OCI-LY7 (cell line): ENCODE results near the gene FRMD5. TPM values are rescaled to one million over a fixed set of nuclear protein-coding genes. Genes with fewer than 3 reads are reported as not detected.
A peak's percentile ranks its signal among the peaks of the same experiment; 100 is the strongest.

Source experiments
- BruUV-seq: library from RNA; stranded (reverse); fragments of 400-500 nt; replicated peaks from 2 replicates; lab custom pipeline; 2021; lab: Mats Ljungman, UMichigan
- CTCF ChIA-PET: fragments of 300-600 bp; sonication (Branson Sonifier 250); formaldehyde crosslinking; loops from one replicate; lab custom pipeline; 2022; ENCODE audit warnings: antibody characterized with exemption; ENCODE audit not compliant: unreplicated experiment; lab: Charles Lee
- POLR2A ChIA-PET: fragments of 300-600 bp; sonication (Branson Sonifier 250); formaldehyde crosslinking; loops from one replicate; lab custom pipeline; 2022; ENCODE audit warnings: antibody characterized with exemption; lab: Charles Lee
- DNase-seq: peaks from one replicate; pipeline ENCODE4 v3.0.0-alpha.2; 2015; ENCODE audit warnings: low spot score
- H2AFZ ChIP-seq: fragments of 200-600 bp; sonication (generic), shearing (Covaris generic); 2 replicates; pipeline ENCODE4 v1.6.1; 2014; ENCODE audit warnings: mild to moderate bottlenecking, antibody characterized with exemption, low read length, moderate library complexity
- H3K27ac ChIP-seq: fragments of 200-600 bp; sonication (generic); 2 replicates; pipeline ENCODE4 v1.5.1; 2014; ENCODE audit warnings: mixed run types, low read depth, mild to moderate bottlenecking, moderate library complexity, low read length, inconsistent platforms; ENCODE audit not compliant: poor library complexity, severe bottlenecking
- H3K36me3 ChIP-seq: fragments of 200-600 bp; sonication (generic); 2 replicates; pipeline ENCODE4 v1.6.1; 2014; ENCODE audit warnings: mild to moderate bottlenecking, antibody characterized with exemption, low read length, moderate library complexity, mixed read lengths; ENCODE audit not compliant: insufficient read depth
- H3K4me1 ChIP-seq: fragments of 200-600 bp; sonication (generic); 2 replicates; pipeline ENCODE4 v1.5.1; 2014; ENCODE audit warnings: mild to moderate bottlenecking, low read length; ENCODE audit not compliant: insufficient read depth, poor library complexity, severe bottlenecking
- H3K4me2 ChIP-seq: fragments of 200-600 bp; sonication (generic); 2 replicates; pipeline ENCODE4 v1.6.1; 2014; ENCODE audit warnings: mild to moderate bottlenecking, low read length
- H3K4me3 ChIP-seq: fragments of 200-600 bp; sonication (generic); 2 replicates; pipeline ENCODE4 v1.5.1; 2014; ENCODE audit warnings: mild to moderate bottlenecking, low read depth, low read length; ENCODE audit not compliant: poor library complexity, severe bottlenecking
- H3K79me2 ChIP-seq: fragments of 200-600 bp; sonication (generic); 2 replicates; pipeline ENCODE4 v1.6.1; 2016; ENCODE audit warnings: low read depth, mild to moderate bottlenecking, low read length, moderate library complexity, mixed read lengths; ENCODE audit not compliant: insufficient read depth
- H3K9me2 ChIP-seq: fragments of 200-600 bp; sonication (generic); 2 replicates; pipeline ENCODE4 v1.6.1; 2016; ENCODE audit warnings: mild to moderate bottlenecking, low read length, mixed read lengths; ENCODE audit not compliant: insufficient read depth
- H3K9me3 ChIP-seq: fragments of 200-600 bp; sonication (generic); 2 replicates; pipeline ENCODE4 v1.6.1; 2014; ENCODE audit warnings: mild to moderate bottlenecking, mixed run types, low read length, mixed read lengths
- H4K20me1 ChIP-seq: fragments of 200-600 bp; sonication (generic); 2 replicates; pipeline ENCODE4 v1.6.1; 2014; ENCODE audit warnings: mild to moderate bottlenecking, antibody characterized with exemption, low read length, moderate library complexity, mixed read lengths; ENCODE audit not compliant: insufficient read depth
- EZH2phosphoT487 ChIP-seq: fragments of 200-600 bp; sonication (generic); IDR thresholded peaks from 2 replicates; pipeline ENCODE4 v1.6.1; 2018; ENCODE audit warnings: low read depth, borderline replicate concordance, mild to moderate bottlenecking, mixed run types, antibody characterized with exemption, low read length, moderate library complexity, mixed read lengths
- intact Hi-C: fragments of 100-400 bp; cut with micrococcal nuclease; formaldehyde crosslinking; loops from one replicate; pipeline ENCODE4 v1.10.0; 2022; ENCODE audit not compliant: unreplicated experiment
- total RNA-seq, 2 experiments: library from RNA; depleted of rRNA in 1 of 2; stranded (reverse); fragments of >200 nt in 1 of 2; shearing (Covaris generic) in 1 of 2; gene quantifications; 2 replicates each; pipeline ENCODE4 v1.2.3, GENCODE V29; 2014 to 2022
- TF ChIP-seq, protein P1 (sequence below): fragments of 200-600 bp; sonication (generic); conservative IDR thresholded peaks from 2 replicates; pipeline ENCODE4 v1.5.1; 2014; ENCODE audit warnings: mild to moderate bottlenecking, antibody characterized with exemption, low read length, moderate library complexity, mixed read lengths

FRMD5 gene
- total RNA-seq, 2 experiments from 2014 or later, result not detected

GRCh38 chr15:43942194-43942593, 252.9 kb downstream of the FRMD5 start:
- H3K79me2 ChIP-seq, result no peaks in the 10 kb centered on the region
- H4K20me1 ChIP-seq, result 0 out of 2 replicates have a peak, but pooled peaks cover 6% of the 10 kb centered on the region
- TF ChIP-seq, protein P1, sequence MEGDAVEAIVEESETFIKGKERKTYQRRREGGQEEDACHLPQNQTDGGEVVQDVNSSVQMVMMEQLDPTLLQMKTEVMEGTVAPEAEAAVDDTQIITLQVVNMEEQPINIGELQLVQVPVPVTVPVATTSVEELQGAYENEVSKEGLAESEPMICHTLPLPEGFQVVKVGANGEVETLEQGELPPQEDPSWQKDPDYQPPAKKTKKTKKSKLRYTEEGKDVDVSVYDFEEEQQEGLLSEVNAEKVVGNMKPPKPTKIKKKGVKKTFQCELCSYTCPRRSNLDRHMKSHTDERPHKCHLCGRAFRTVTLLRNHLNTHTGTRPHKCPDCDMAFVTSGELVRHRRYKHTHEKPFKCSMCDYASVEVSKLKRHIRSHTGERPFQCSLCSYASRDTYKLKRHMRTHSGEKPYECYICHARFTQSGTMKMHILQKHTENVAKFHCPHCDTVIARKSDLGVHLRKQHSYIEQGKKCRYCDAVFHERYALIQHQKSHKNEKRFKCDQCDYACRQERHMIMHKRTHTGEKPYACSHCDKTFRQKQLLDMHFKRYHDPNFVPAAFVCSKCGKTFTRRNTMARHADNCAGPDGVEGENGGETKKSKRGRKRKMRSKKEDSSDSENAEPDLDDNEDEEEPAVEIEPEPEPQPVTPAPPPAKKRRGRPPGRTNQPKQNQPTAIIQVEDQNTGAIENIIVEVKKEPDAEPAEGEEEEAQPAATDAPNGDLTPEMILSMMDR, result no peak
- no peak for TF ChIP-seq EZH2phosphoT487
- DNase-seq, result no peak
- H3K4me2 ChIP-seq, result 0 out of 2 replicates have a peak overlapping the region, but pooled peaks have one; percentile 8
- no peak overlapping the region for H3K4me3 ChIP-seq
- no TSS peak for BruUV-seq
- no peaks in the 10 kb centered on the region for H3K9me2 ChIP-seq
- H2AFZ ChIP-seq, result no peak overlapping the region
- H3K9me3 ChIP-seq, result no peaks in the 10 kb centered on the region
- ChIA-PET CTCF (no interaction called here), POLR2A (no interaction called here)
- peaks cover 6% of the 10 kb centered on the region for H3K4me1 ChIP-seq
- intact Hi-C loops, result no loop called here
- no peaks in the 10 kb centered on the region for H3K36me3 ChIP-seq
- H3K27ac ChIP-seq, result no peak overlapping the region

GRCh38 chr15:43941555-43941954, 253.5 kb downstream of the FRMD5 start:
- Histone ChIP-seq H3K4me3 (no peak overlapping the region), H3K79me2 (no peaks in the 10 kb centered on the region), H2AFZ (peak overlapping the region; percentile 36; the same call in 1 of the 2 replicates), H3K36me3 (no peaks in the 10 kb centered on the region), H3K27ac (no peak overlapping the region), H3K4me1 (peaks cover 6% of the 10 kb centered on the region), H3K4me2 (peak overlapping the region; percentile 36; the same call in 1 of the 2 replicates), H3K9me2 (no peaks in the 10 kb centered on the region), H4K20me1 (0 out of 2 replicates have a peak, but pooled peaks cover 6% of the 10 kb centered on the region), H3K9me3 (no peaks in the 10 kb centered on the region)
- POLR2A ChIA-PET, result interaction anchor here (1.4 kb wide), 1 partner anchor 79 kb away, joined by 3 read pairs; no protein-coding TSS in a partner anchor
- TF ChIP-seq, protein P1, result no peak
- TF ChIP-seq EZH2phosphoT487, result no peak
- intact Hi-C loops, result no loop called here
- CTCF ChIA-PET, result no interaction called here
- no TSS peak for BruUV-seq
- DNase-seq, result no peak

- no peaks in the 10 kb centered on the region for H3K36me3 ChIP-seq
- no peak for DNase-seq
- no peak overlapping the region for H2AFZ ChIP-seq
- POLR2A ChIA-PET, result interaction anchor here (1.4 kb wide), 1 partner anchor 80 kb away, joined by 3 read pairs; no protein-coding TSS in a partner anchor
- intact Hi-C loops, result no loop called here
- no peaks in the 10 kb centered on the region for H3K79me2 ChIP-seq
- BruUV-seq, result no TSS peak
- no peaks in the 10 kb centered on the region for H3K9me3 ChIP-seq
- CTCF ChIA-PET, result no interaction called here
- H3K4me2 ChIP-seq, result peak overlapping the region; percentile 36; the same call in 1 of the 2 replicates
- H3K4me1 ChIP-seq, result peaks cover 6% of the 10 kb centered on the region
- no peak overlapping the region for H3K27ac ChIP-seq
- H3K9me2 ChIP-seq, result no peaks in the 10 kb centered on the region
- TF ChIP-seq, protein P1, result no peak
- H3K4me3 ChIP-seq, result no peak overlapping the region
- 0 out of 2 replicates have a peak, but pooled peaks cover 6% of the 10 kb centered on the region for H4K20me1 ChIP-seq
Observed at GRCh38 chr15:43941071-43941470, 254.0 kb downstream of the FRMD5 start.
